ES-I3 (cell line): Measurements from ENCODE around the gene HOXD4.
A peak's percentile ranks its signal among the peaks of the same experiment; 100 is the strongest.

Source experiments
- H3K36me3 ChIP-seq: 2 replicates; pipeline ENCODE4 v1.6.1; 2013; ENCODE audit warnings: mild to moderate bottlenecking, low read length, control low read depth, moderate library complexity; ENCODE audit not compliant: insufficient read depth
- H3K4me1 ChIP-seq: 2 replicates; pipeline ENCODE4 v1.6.1; 2013; ENCODE audit warnings: mild to moderate bottlenecking, control low read depth, low read length; ENCODE audit not compliant: insufficient read depth
- H3K9ac ChIP-seq: 2 replicates; pipeline ENCODE4 v1.6.1; 2013; ENCODE audit warnings: low read depth, mild to moderate bottlenecking, low read length, moderate library complexity
- H3K9me3 ChIP-seq: 2 replicates; pipeline ENCODE4 v1.6.1; 2013; ENCODE audit warnings: mild to moderate bottlenecking, low read length, moderate library complexity; ENCODE audit not compliant: control insufficient read depth, insufficient read depth

Gene HOXD4

DNA sequence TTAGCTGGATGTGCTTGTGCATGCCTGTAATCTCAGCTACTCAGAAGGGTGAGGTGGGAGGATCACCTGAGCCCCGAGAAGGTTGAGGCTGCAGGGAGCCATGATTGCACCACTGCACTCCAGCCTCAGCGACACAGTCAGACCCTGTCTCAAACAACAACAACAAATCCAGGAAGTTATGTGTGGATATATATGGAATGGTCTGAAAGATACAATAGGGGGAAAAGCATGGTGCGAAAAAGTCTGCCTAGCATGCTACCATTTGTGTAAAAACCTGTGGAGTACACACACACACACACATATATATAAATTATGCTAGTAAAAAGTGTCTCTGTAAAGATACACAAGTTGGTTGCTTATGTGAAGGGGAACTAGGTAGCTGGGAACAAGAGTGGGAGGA, 30.2 kb downstream of the HOXD4 start:
- Histone ChIP-seq H3K4me1 (no peaks in the 10 kb centered on the region; the same call in 1 of the 2 replicates), H3K9ac (no peak overlapping the region), H3K36me3 (no peaks in the 10 kb centered on the region), H3K9me3 (no peaks in the 10 kb centered on the region)

DNA sequence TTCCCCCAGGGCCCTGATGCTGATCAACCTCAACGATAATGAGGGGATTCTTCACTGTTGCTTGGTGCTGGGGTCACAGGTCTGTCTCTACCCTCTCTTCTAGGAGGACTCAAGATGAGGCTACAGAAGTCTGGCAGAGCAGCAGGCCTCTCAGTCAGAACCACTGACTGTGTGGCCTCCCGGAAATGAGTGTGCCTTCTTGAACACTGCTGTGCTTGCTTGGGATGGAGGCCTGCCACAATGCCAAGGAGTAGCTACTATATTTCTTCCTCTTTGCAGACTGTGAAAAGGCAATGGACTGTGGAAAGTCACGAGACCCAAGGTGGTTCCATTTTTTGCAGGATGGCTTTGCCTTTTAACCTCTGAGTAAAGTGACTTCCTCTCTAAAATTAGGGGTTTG, 31.3 kb downstream of the HOXD4 start:
- H3K4me1 ChIP-seq: no peaks in the 10 kb centered on the region; the same call in 1 of the 2 replicates
- no peaks in the 10 kb centered on the region for H3K36me3 ChIP-seq
- no peaks in the 10 kb centered on the region for H3K9me3 ChIP-seq
- H3K9ac ChIP-seq: no peak overlapping the region

DNA sequence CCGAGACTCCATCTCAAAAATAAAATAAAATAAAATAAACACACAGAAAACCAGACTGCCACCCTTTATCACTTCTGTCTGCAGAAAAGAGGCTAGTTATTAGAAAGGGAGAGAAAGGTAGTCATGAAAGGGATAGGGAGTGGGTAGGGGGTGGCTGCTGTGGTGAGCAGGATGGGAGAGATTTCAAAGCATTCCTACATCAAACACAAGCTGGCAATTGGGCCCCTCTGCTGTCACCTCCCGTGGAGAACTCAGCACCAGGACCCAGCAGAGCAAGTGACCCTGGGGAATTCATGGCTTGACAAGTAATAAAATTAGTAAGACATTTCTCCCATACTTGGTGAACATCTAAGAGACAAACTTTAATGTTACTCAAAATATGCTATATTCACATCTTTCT, 33.4 kb downstream of the HOXD4 start:
- no peaks in the 10 kb centered on the region; the same call in 1 of the 2 replicates for H3K4me1 ChIP-seq
- H3K9me3 ChIP-seq: no peaks in the 10 kb centered on the region
- H3K9ac ChIP-seq: no peak overlapping the region
- H3K36me3 ChIP-seq: no peaks in the 10 kb centered on the region

DNA sequence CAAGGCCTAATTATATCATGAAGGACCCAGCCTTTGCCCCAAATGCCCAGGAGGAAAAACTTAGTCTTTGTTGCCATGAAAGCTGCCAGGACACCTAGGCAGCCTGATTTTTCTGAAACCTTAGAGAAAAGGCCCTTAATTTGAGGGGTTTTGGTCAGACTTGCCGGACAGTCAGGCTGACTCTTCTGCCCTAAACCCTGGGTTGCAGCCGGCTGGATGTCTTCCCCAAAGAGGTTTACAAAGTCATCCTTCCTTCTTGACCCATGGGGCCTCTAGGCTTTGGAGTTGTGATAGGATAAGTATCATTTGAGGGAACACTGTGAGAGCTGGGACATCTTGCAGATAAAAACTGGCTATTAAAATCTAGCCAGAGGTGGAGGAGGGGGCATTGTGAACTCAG, 34.7 kb downstream of the HOXD4 start:
- H3K36me3 ChIP-seq: no peaks in the 10 kb centered on the region
- no peaks in the 10 kb centered on the region; the same call in 1 of the 2 replicates for H3K4me1 ChIP-seq
- no peak overlapping the region for H3K9ac ChIP-seq
- H3K9me3 ChIP-seq: no peaks in the 10 kb centered on the region

DNA sequence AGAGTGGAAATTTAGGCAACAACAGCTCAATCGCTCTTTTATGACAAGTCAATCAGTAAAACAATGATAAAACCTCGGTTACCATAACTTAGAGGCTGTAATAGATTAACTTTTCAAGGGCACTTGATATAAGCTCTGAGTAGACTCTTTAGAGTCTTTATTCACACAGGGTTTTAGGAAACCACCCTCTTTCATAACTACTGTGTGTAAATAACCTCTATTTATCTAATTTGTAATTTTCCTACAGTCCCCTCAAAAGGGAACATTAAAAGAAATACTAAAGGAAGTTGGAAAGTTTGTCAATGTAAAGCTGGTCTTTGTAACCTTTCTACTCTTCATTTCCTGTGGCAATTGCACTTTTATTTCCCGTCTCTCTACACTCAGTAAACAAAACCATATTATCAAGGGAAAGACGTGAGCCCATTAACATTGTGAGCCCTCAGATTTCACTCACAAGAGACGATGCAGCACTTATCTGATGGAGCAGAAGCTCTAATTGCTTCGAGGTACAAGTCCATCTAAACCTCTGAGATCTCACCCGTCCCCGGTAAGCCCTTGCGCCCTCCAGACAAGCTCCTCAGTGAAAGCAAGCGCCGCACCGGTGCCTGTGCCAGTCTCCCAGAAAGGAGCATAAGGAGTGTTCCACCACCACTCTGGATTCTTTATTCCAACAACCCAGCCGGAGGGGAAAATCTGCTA, 36.0 kb downstream of the HOXD4 start:
- H3K4me1 ChIP-seq: peaks cover 12% of the 10 kb centered on the region; the same call in 1 of the 2 replicates

DNA sequence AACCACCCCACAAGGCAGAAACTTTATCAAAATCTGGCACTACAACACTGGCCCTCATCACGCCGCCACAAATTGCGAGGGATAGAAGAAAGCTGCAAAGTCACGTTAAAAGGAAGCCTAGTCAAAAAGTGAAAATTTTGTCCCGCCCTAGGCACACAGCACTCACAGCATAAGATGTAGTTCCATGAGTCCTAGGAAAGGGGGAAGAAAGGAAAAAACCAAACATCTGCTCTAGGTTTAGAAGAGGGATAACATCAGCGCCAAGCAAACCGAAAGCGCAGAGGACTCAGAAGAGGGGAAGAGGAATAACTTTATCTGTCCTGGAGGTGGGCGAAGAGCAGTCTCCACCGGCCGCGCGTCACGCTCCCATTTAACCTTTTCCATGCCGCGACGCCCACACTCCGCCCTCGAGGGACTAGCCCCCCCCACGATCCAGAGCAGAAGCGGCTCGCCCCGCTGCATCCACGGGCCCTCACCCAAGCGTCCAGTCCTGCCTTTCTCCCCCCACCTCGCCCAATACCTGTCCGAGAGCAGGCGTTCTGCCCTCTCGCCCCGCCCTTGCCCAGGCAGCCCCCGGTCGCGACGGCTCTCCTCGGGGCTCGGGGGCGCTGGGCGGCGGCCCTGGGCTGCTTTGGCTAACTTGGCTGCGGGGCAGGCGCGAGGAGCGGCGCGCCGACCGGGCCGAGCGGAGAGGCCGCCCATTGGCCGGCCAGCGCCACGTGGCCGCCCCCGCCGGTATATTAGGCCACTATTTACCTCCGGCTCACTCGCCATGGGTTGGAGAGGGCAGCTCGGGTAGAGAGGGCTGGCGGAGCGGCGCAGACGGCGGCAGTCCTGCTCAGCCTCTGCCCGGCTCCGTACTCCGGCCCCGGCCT, 36.8 kb downstream of the HOXD4 start, which contains the start of gene HOXD1:
TSS of gene HOXD1 (plus strand) at position 770 of the 875 bp plus-strand sequence. CDS start 134 bp downstream, outside the sequence.
- H3K9me3 ChIP-seq: no peaks in the 10 kb centered on the region
- no peaks in the 10 kb centered on the region for H3K36me3 ChIP-seq
- peaks cover 20% of the 10 kb centered on the region; the same call in 1 of the 2 replicates for H3K4me1 ChIP-seq
- H3K9ac ChIP-seq: peak within 1 kb of the TSS; percentile 51; the same call in 1 of the 2 replicates

More for the DNA sequence above, 36.0 kb downstream of the HOXD4 start:
- Histone ChIP-seq H3K36me3 (no peaks in the 10 kb centered on the region), H3K9me3 (no peaks in the 10 kb centered on the region), H3K9ac (peak overlapping the region; percentile 51; the same call in 1 of the 2 replicates)

DNA sequence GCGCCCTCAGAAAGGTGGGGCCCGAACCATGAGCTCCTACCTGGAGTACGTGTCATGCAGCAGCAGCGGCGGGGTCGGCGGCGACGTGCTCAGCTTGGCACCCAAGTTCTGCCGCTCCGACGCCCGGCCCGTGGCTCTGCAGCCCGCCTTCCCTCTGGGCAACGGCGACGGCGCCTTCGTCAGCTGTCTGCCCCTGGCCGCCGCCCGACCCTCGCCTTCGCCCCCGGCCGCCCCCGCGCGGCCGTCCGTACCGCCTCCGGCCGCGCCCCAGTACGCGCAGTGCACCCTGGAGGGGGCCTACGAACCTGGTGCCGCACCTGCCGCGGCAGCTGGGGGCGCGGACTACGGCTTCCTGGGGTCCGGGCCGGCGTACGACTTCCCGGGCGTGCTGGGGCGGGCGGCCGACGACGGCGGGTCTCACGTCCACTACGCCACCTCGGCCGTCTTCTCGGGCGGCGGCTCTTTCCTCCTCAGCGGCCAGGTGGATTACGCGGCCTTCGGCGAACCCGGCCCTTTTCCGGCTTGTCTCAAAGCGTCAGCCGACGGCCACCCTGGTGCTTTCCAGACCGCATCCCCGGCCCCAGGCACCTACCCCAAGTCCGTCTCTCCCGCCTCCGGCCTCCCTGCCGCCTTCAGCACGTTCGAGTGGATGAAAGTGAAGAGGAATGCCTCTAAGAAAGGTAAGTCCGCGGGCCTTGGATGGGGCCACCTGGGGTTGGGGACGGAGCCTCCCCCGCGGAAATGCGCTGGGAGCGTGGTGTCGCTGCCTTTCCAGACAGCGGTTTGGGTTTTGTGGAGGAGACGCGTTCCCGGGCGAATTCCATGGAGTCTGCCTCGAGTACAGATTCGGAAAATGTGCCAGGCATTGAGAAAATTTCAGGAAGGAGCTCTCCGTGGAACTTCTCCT, 37.7 kb downstream of the HOXD4 start:
- Histone ChIP-seq H3K9ac (peak overlapping the region; percentile 51; the same call in 1 of the 2 replicates), H3K9me3 (no peaks in the 10 kb centered on the region), H3K4me1 (peaks cover 23% of the 10 kb centered on the region; the same call in 1 of the 2 replicates), H3K36me3 (no peaks in the 10 kb centered on the region)

DNA sequence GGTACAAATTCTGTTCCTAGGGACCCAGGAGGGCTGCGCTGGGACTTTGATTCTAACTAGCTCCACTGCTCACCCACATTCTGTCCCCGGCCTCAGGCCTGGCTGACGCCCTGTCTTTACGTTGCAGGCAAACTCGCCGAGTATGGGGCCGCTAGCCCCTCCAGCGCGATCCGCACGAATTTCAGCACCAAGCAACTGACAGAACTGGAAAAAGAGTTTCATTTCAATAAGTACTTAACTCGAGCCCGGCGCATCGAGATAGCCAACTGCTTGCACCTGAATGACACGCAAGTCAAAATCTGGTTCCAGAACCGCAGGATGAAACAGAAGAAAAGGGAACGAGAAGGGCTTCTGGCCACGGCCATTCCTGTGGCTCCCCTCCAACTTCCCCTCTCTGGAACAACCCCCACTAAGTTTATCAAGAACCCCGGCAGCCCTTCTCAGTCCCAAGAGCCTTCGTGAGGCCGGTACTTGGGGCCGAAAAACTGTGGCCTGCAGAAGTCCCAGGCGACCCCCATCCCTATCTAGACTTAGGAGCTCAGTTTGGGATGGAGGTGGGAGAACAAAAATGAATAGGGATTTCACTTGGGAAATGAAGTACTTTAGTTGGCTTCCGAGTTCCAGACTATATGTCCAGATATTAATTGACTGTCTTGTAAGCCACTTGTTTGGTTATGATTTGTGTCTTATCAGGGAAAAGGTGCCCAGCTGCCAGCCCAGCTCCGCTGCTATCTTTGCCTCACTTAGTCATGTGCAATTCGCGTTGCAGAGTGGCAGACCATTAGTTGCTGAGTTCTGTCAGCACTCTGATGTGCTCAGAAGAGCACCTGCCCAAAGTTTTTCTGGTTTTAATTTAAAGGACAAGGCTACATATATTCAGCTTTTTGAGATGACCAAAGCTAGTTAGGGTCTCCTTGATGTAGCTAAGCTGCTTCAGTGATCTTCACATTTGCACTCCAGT, 38.6 kb downstream of the HOXD4 start:
- Histone ChIP-seq H3K36me3 (no peaks in the 10 kb centered on the region), H3K9me3 (no peaks in the 10 kb centered on the region), H3K4me1 (peaks cover 23% of the 10 kb centered on the region; the same call in 1 of the 2 replicates), H3K9ac (peak overlapping the region; percentile 51; the same call in 1 of the 2 replicates)

DNA sequence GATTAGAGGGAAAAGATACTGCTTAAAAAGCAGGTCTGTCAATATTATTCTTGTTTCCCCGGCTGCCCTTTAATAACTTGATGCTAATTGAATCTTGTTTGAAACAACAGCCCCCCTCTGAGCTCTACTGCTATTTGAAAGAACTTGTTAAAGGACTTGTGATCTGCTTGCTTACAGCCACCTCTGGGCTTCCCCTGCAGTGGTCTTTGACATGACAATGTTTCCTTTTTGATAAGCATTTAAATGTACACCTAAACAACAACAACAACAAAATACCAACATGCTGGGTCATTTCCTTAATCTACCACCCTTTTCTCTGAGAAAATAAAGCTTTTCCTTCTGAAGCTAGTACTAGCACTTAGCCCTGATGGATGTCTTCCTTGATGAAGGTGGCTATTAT, 41.0 kb downstream of the HOXD4 start:
- no peaks in the 10 kb centered on the region for H3K36me3 ChIP-seq
- peaks cover 23% of the 10 kb centered on the region; the same call in 1 of the 2 replicates for H3K4me1 ChIP-seq
- H3K9ac ChIP-seq: no peak overlapping the region
- no peaks in the 10 kb centered on the region for H3K9me3 ChIP-seq

DNA sequence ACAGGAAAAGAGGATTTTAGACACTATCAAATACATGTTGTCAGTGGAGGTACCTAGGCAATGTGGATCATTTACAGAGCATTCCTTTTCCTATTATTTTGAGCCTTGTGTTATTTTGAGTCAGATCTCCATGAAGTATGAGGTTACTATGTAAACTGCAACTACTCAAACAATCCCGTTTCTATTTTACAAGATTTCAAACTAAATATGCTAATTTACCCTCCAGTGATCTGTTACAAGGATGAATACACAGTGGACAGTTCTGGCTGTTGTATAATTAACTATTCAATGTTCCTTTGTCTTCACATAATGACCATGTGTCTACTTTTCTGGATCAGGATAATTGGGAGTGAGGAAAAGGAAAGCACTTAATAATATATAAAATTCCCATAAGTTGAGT, 41.7 kb downstream of the HOXD4 start:
- Histone ChIP-seq H3K9me3 (no peaks in the 10 kb centered on the region), H3K9ac (no peak overlapping the region), H3K4me1 (peaks cover 23% of the 10 kb centered on the region; the same call in 1 of the 2 replicates), H3K36me3 (no peaks in the 10 kb centered on the region)

DNA sequence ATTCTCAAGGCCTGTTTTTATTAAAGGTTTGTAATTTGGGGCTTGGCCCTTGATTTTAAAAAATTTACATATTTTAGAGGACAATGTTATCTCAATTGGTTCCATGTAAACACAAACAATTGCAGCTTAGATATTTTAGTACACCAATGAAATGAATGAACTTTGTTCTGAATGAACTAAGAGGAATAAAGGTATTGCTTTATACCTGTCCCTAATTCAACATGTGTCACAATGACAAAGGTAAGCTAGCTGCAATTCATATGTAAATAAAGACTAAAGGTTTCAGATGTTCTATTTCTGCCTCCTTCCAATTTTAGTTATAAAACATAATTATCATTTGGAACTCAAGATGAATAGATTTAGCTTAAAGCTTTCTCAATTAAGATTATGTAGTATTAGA, 48.6 kb downstream of the HOXD4 start:
- H3K4me1 ChIP-seq: no peaks in the 10 kb centered on the region
- no peak overlapping the region for H3K9ac ChIP-seq
- no peaks in the 10 kb centered on the region for H3K9me3 ChIP-seq
- no peaks in the 10 kb centered on the region for H3K36me3 ChIP-seq

DNA sequence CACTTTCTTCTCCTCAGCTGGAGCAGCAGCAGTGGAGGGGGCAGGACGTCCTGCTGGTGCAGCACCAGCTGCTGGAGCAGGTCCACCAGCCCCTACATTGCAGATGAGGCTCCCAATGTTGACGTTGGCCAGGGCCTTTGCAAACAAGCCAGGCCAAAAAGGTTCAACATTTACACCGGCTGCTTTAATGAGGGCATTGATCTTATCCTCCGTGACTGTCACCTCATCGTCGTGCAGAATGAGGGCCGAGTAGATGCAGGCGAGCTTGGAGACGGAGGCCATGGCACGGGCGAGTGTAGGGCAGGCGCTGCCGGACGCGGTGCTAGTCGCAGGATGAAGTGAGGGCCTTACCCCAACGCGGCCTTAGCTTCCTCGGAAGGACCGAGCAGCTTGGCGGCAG, 49.6 kb downstream of the HOXD4 start:
- Histone ChIP-seq H3K9ac (no peak overlapping the region), H3K4me1 (no peaks in the 10 kb centered on the region), H3K36me3 (no peaks in the 10 kb centered on the region), H3K9me3 (no peaks in the 10 kb centered on the region)

DNA sequence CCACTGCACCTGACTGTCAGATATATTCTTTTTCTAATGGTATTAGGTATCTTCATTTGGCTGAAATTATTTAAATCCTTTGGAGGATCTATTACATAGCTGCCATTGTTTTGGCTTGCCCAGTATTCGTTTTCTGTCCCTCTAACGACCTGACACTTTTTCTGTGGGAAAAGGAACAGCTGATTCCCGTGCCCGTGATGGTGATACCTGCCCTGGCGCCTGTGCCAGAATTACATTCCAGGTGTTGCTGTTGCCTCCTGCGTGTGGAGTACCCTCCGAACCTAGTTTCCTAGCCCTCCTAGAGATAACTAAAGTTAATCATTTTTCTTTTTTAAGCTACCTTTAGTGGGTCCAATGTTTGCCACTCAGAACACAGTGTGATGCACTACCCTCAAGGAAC, 51.1 kb downstream of the HOXD4 start:
- no peaks in the 10 kb centered on the region for H3K4me1 ChIP-seq
- H3K9me3 ChIP-seq: no peaks in the 10 kb centered on the region
- no peaks in the 10 kb centered on the region for H3K36me3 ChIP-seq
- no peak overlapping the region for H3K9ac ChIP-seq
